Testis (tissue), 3 donors: Measurements from ENCODE around the gene LIM2. TPM values are rescaled to one million over a fixed set of nuclear protein-coding genes. Genes with fewer than 3 reads are reported as not detected.

Experiments used
- DNase-seq: peaks from one replicate; pipeline ENCODE4 v3.0.0-alpha.2; 2019
- H3K27ac ChIP-seq, 2 donors: fragments of 200-600 bp; sonication (generic); one replicate each; pipeline ENCODE4 v1.5.1; 2019
- H3K27me3 ChIP-seq: fragments of 200-600 bp; sonication (generic); one replicate; pipeline ENCODE4 v1.5.1; 2019
- H3K36me3 ChIP-seq: fragments of 200-600 bp; sonication (generic); one replicate; pipeline ENCODE4 v1.5.1; 2017; ENCODE audit warnings: low read depth; ENCODE audit errors: missing control alignments
- H3K4me1 ChIP-seq: fragments of 200-600 bp; sonication (generic); one replicate; pipeline ENCODE4 v1.5.1; 2019
- H3K4me3 ChIP-seq, 2 donors: fragments of 200-600 bp; sonication (generic); one replicate each; pipeline ENCODE4 v1.5.1; 2017 to 2019
- H3K9me3 ChIP-seq: fragments of 200-600 bp; sonication (generic); one replicate; pipeline ENCODE4 v1.5.1; 2017
- POLR2A ChIP-seq: fragments of 450-650 bp; IDR thresholded peaks from one replicate; pipeline ENCODE4 v1.6.1; 2017; ENCODE audit warnings: antibody characterized with exemption, mild to moderate bottlenecking, moderate library complexity
- WGBS, 2 donors: methylation state at CpG; one replicate each; pipeline ENCODE4 v1.1.5; 2018; 5-methylcytosine and 5-hydroxymethylcytosine counted together
- intact Hi-C: fragments of 100-400 bp; cut with DNase I; formaldehyde crosslinking; loops from one replicate; pipeline ENCODE4 v1.15.1; 2023; ENCODE audit warnings: low total_unique reads
- polyA plus RNA-seq: library from polyadenylated mRNA; stranded (reverse); fragments of 350-450 nt; fragmentation: Illumina TruSeq; extraction: RNeasy Lipid Tissue Mini Kit (QIAGEN cat#74804); gene quantifications from one replicate; pipeline ENCODE4 v1.2.3, GENCODE V29; 2014; ENCODE audit warnings: low read depth, low replicate concordance; ENCODE audit not compliant: insufficient read depth
- total RNA-seq, 2 donors: library from RNA; depleted of rRNA; stranded (reverse); fragments of >200 nt; gene quantifications; one replicate each; pipeline ENCODE4 v1.2.3, GENCODE V29; 2016
- TF ChIP-seq, protein P1 (sequence below), 3 experiments: fragments of 450-650 bp in 2 of 3; fragments of 200-600 bp in 1 of 3; sonication (generic) in 1 of 3; IDR thresholded peaks; one replicate each; pipeline ENCODE4 v1.5.1; 2016 to 2019; ENCODE audit warnings: antibody characterized with exemption in 3 of 3, mild to moderate bottlenecking in 2 of 3, moderate library complexity in 1 of 3

Gene LIM2
- total and polyA plus RNA-seq, 3 donors from 2014 or later, result 0.31 to 0.91 TPM; not detected in 1

DNA sequence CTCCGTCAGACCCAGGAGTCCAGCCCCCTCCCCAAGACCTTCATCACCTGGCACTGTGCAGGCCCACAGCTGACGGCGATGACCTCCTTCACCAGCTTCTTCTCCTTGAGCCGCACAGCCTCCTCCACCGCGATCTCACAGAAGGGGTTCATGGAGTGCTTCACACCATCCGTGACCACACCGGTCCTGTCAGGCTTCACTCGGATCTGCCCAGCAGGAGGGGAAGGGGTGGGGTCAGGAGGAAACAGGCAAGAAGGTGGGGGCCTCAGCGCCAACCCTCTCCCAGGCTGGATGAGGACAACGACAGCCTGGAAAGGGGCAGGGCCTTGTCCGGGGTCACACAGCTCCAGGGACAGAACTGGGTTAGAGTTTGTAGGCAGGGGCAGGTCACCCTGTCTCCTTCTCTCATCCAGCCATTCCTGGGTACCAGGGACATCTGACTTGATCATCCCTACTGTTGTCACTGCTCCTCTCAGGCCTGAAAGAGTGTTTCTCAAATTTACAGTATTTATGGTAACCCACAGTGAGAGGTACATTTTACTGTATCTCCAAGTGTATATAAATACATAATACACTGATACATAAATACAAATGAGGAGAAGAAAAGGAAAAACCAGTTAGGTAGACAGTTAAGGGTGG lies 33.6 kb downstream of the LIM2 start:
- DNase-seq, result no peak
- no peak overlapping the region for H3K4me3 ChIP-seq
- H3K9me3 ChIP-seq, result no peaks in the 10 kb centered on the region
- H3K4me1 ChIP-seq, result peaks cover 4% of the 10 kb centered on the region
- TF ChIP-seq, protein P1, sequence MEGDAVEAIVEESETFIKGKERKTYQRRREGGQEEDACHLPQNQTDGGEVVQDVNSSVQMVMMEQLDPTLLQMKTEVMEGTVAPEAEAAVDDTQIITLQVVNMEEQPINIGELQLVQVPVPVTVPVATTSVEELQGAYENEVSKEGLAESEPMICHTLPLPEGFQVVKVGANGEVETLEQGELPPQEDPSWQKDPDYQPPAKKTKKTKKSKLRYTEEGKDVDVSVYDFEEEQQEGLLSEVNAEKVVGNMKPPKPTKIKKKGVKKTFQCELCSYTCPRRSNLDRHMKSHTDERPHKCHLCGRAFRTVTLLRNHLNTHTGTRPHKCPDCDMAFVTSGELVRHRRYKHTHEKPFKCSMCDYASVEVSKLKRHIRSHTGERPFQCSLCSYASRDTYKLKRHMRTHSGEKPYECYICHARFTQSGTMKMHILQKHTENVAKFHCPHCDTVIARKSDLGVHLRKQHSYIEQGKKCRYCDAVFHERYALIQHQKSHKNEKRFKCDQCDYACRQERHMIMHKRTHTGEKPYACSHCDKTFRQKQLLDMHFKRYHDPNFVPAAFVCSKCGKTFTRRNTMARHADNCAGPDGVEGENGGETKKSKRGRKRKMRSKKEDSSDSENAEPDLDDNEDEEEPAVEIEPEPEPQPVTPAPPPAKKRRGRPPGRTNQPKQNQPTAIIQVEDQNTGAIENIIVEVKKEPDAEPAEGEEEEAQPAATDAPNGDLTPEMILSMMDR (IDR thresholded peaks at IDR 0.05), result no peak
- TF ChIP-seq POLR2A, result no peak
- intact Hi-C loops, result no loop called here
- peak overlapping the region; percentile 81 to 88 for H3K27ac ChIP-seq
- 57 to 84% methylated on average over 10 to 12 of the region's 12 CpGs for WGBS, 2 donors
- H3K27me3 ChIP-seq, result no peaks in the 10 kb centered on the region
- no peaks in the 10 kb centered on the region for H3K36me3 ChIP-seq

DNA sequence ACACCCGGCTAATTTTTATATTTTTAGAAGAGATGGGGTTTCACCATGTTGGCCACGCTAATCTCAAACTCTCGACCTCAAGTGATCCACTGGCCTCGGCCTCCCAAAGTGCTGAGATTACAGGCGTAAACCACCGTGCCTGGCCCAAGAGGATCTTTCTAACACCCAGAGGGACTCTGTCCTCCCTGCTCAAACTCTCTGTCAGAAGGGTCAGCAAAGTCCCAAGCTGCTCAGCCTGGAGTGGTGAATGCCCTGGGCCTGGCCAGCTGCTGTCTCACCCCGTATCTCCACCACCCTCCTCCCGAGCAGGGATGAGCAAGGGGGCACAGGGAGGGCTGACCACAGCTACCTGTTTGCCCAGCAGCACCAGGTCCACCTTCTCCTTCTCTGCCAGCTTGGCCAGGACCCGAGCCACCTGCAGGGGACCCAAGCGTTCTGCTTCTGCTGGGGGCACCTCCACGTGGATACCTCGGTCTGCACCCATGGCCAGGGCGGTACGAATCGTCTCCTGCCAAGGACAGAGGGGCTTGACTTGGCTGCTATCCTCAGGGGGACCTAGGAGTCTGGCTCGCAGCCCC lies 34.9 kb downstream of the LIM2 start:
- intact Hi-C loops, result no loop called here
- H3K36me3 ChIP-seq, result no peaks in the 10 kb centered on the region
- no peak for TF ChIP-seq POLR2A
- TF ChIP-seq, protein P1 (IDR thresholded peaks at IDR 0.05), result no peak
- H3K27ac ChIP-seq, result peak overlapping the region; percentile 1 to 44
- no peaks in the 10 kb centered on the region for H3K9me3 ChIP-seq
- H3K4me3 ChIP-seq, result no peak overlapping the region
- H3K4me1 ChIP-seq, result peaks cover 4% of the 10 kb centered on the region
- WGBS, 2 donors, result 93 to 94% methylated on average over 12 to 16 of the region's 16 CpGs
- DNase-seq, result no peak
- no peaks in the 10 kb centered on the region for H3K27me3 ChIP-seq

DNA sequence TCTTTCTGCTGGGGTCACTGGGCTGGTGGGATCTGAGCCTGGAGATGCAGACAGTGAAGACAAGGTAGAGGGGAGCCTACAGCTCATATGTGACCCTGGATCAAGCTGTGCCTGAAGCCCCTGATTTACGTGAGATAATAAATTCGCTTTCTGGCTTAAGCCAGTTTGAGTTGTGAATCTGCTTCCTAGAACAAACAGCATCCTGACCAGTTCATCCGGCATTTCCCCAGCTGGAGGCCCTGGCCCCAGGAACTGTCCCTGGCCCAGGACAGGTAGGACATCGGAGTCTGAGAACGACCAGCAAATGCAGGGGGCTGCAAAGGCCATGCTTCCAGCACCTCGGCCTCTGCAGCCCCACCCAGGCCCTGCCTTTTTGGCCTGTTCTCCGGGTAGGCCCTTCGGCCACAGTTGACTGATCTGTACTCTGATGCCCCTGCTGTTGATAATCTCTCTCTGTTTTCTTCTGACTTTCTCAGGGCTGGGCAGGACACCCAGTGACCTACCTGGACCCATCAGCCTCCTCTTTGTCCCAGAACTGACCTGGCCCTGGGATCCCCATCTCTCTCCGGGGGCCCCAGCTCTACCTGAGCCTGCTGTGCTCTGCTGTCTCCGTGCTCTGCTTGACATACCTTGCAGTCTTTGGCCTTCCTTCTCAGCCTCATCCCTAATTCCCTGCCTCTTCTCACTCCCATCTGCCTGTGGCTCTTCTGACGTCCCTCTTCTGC lies 36.3 kb downstream of the LIM2 start:
- no peak for DNase-seq
- Histone ChIP-seq H3K9me3 (no peaks in the 10 kb centered on the region), H3K27ac (no peak overlapping the region), H3K27me3 (no peaks in the 10 kb centered on the region), H3K4me1 (peaks cover 4% of the 10 kb centered on the region), H3K4me3 (no peak overlapping the region), H3K36me3 (no peaks in the 10 kb centered on the region)
- intact Hi-C loops, result no loop called here
- WGBS, 2 donors, result 88 to 94% methylated on average over 11 of the region's 11 CpGs
- no peak for TF ChIP-seq POLR2A
- TF ChIP-seq, protein P1 (IDR thresholded peaks at IDR 0.05), result no peak

DNA sequence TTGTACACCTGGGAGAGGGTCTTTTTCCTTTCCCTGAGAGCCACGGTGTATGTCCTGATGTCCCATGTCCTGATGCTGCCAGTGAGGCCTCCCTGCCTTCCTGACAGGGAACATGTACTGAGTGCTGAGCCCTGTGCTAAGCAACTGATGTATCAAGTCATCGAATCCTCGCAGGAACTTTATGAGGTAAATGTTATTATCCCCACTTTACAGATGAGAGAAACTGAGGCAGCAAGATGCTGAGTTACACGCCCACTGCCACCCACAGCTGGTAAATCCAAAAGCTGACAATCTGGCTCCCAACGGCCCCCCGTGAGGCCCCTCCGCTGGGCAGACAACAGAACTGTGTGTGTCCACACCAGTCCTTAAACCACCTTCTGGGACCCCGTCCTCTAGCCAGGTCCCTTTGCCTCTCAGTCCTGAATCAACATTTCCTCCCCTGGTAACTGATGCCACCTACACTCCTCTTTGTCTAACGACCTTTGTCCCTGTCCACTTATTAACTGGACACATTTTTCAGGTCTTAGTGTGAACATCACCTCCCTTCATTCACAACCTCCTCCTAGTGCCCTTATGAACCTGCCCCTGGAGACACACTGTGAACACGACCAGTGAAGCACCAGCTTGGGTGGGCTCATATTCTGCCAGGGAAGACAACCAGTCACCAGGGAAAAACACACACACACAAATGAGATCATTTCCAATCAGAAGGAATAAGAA lies 40.4 kb downstream of the LIM2 start:
- intact Hi-C loops, result no loop called here
- no peaks in the 10 kb centered on the region for H3K4me1 ChIP-seq
- 79 to 87% methylated on average over 10 of the region's 10 CpGs for WGBS, 2 donors
- no peaks in the 10 kb centered on the region for H3K27me3 ChIP-seq
- no peaks in the 10 kb centered on the region for H3K9me3 ChIP-seq
- H3K4me3 ChIP-seq, result no peak overlapping the region
- TF ChIP-seq, protein P1 (IDR thresholded peaks at IDR 0.05), result no peak
- no peak for TF ChIP-seq POLR2A
- DNase-seq, result no peak
- H3K27ac ChIP-seq, result no peak overlapping the region
- H3K36me3 ChIP-seq, result no peaks in the 10 kb centered on the region
